ENCODE measurements around the gene BDKRB1. TPM values are rescaled to one million over a fixed set of nuclear protein-coding genes. Genes with fewer than 3 reads are reported as not detected.

BDKRB1 gene
- total and polyA plus RNA-seq, 2 experiments from 2014 or later, result 5.5 to 12.9 TPM

GRCh38 chr14:96307434-96307833, 51.4 kb downstream of the BDKRB1 start:
- H4K20me1 ChIP-seq (ENCODE audit: insufficient read depth), result no peaks in the 10 kb centered on the region
- TF ChIP-seq EZH2 (IDR thresholded peaks at IDR 0.05; ENCODE audit: insufficient read depth, poor library complexity, severe bottlenecking) (no peak), EZH2phosphoT487 (IDR thresholded peaks at IDR 0.05; ENCODE audit: insufficient read depth, low read depth) (no peak)
- H3K4me3 ChIP-seq, result no peak overlapping the region
- H3K9ac ChIP-seq, result no peak overlapping the region
- H3K36me3 ChIP-seq (ENCODE audit: low read depth), result peaks cover 45% of the 10 kb centered on the region
- H3K27ac ChIP-seq, result no peak overlapping the region
- H3K79me2 ChIP-seq (ENCODE audit: insufficient read depth), result no peaks in the 10 kb centered on the region
- DNase-seq, result no peak
- H3K4me1 ChIP-seq (ENCODE audit: insufficient read depth), result no peaks in the 10 kb centered on the region
- no peak overlapping the region for H2AFZ ChIP-seq
- H3K9me2 ChIP-seq (ENCODE audit: insufficient read depth), result no peaks in the 10 kb centered on the region
- H3F3A ChIP-seq (ENCODE audit: insufficient read depth), result no peaks in the 10 kb centered on the region
- in situ Hi-C loops (cut with MboI), result no loop called here
- no peaks in the 10 kb centered on the region for H3K27me3 ChIP-seq (replicated peaks; ENCODE audit: insufficient read depth)
- no peaks in the 10 kb centered on the region for H3K9me3 ChIP-seq (ENCODE audit: low read depth)
- H3K4me2 ChIP-seq (ENCODE audit: unreplicated experiment), result no peak overlapping the region
- WGBS, 2 experiments (ENCODE audit: low coverage in 1 of 2, low lambda C conversion rate in 2 of 2, missing lambda C conversion rate in 2 of 2), result 82 to 83% methylated on average over 4 of the region's 4 CpGs

DNA sequence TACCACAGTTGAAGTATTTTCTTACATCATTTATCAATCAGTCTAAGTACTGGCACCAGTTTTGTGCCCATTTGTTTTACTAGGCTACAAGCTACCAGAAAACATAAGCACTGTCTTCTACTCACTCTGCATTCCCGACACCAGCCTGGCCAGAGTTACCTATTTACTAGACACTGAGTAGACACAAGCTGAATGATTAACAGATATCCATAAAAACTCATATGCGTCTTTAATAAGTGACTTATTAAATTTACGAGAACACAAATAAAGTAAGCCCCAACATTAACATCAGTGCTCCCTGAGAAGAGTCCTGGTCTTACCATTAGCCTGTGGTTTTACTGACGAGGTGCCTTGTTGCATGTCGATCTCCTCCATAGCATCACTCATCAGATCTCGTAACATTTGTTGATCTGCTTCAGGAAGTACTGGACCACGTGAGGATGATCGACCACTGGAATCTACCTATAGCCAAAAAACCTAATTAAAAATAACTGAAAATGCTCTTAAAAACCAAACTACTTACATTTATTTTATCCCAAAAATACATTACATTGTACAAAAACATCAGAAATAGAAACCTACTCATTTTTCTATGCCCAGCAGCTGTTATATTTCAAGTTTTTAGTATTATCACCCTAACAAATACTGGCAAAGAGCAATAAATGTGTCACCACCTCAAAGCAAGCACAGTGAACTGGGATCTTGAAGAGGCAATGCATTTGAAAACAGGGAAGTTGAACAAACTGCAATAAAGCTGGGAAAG, 53.3 kb downstream of the BDKRB1 start:
- Histone ChIP-seq H3K4me2 (ENCODE audit: unreplicated experiment) (no peak overlapping the region), H3K27ac (no peak overlapping the region), H3K9ac (no peak overlapping the region), H3K79me2 (ENCODE audit: insufficient read depth) (no peaks in the 10 kb centered on the region), H2AFZ (no peak overlapping the region), H3K9me2 (ENCODE audit: insufficient read depth) (no peaks in the 10 kb centered on the region), H3F3A (ENCODE audit: insufficient read depth) (no peaks in the 10 kb centered on the region), H3K36me3 (ENCODE audit: low read depth) (peaks cover 48% of the 10 kb centered on the region), H4K20me1 (ENCODE audit: insufficient read depth) (no peaks in the 10 kb centered on the region), H3K4me3 (no peak overlapping the region), H3K27me3 (replicated peaks; ENCODE audit: insufficient read depth) (no peaks in the 10 kb centered on the region), H3K9me3 (ENCODE audit: low read depth) (no peaks in the 10 kb centered on the region), H3K4me1 (ENCODE audit: insufficient read depth) (no peaks in the 10 kb centered on the region)
- TF ChIP-seq EZH2 (IDR thresholded peaks at IDR 0.05; ENCODE audit: insufficient read depth, poor library complexity, severe bottlenecking), result no peak
- TF ChIP-seq EZH2phosphoT487 (IDR thresholded peaks at IDR 0.05; ENCODE audit: insufficient read depth, low read depth), result no peak
- DNase-seq, result no peak
- WGBS, 2 experiments (ENCODE audit: low coverage in 1 of 2, low lambda C conversion rate in 2 of 2, missing lambda C conversion rate in 2 of 2), result 87% methylated on average over 8 of the region's 8 CpGs
- in situ Hi-C loops (cut with MboI), result no loop called here

GRCh38 chr14:96309896-96310330, 53.9 kb downstream of the BDKRB1 start:
- H3K9me3 ChIP-seq (ENCODE audit: low read depth), result no peaks in the 10 kb centered on the region
- TF ChIP-seq EZH2phosphoT487 (IDR thresholded peaks at IDR 0.05; ENCODE audit: insufficient read depth, low read depth) (no peak), EZH2 (IDR thresholded peaks at IDR 0.05; ENCODE audit: insufficient read depth, poor library complexity, severe bottlenecking) (no peak)
- no peak overlapping the region for H3K4me3 ChIP-seq
- peak; percentile 6 for DNase-seq
- peaks cover 45% of the 10 kb centered on the region for H3K36me3 ChIP-seq (ENCODE audit: low read depth)
- no peaks in the 10 kb centered on the region for H3K4me1 ChIP-seq (ENCODE audit: insufficient read depth)
- no peaks in the 10 kb centered on the region for H4K20me1 ChIP-seq (ENCODE audit: insufficient read depth)
- no peak overlapping the region for H3K4me2 ChIP-seq (ENCODE audit: unreplicated experiment)
- in situ Hi-C loops (cut with MboI), result no loop called here
- H3K79me2 ChIP-seq (ENCODE audit: insufficient read depth), result no peaks in the 10 kb centered on the region
- no peaks in the 10 kb centered on the region for H3F3A ChIP-seq (ENCODE audit: insufficient read depth)
- H3K9me2 ChIP-seq (ENCODE audit: insufficient read depth), result no peaks in the 10 kb centered on the region
- H3K27me3 ChIP-seq (replicated peaks; ENCODE audit: insufficient read depth), result no peaks in the 10 kb centered on the region
- no peak overlapping the region for H2AFZ ChIP-seq
- no peak overlapping the region for H3K9ac ChIP-seq
- no peak overlapping the region for H3K27ac ChIP-seq
- WGBS, 2 experiments (ENCODE audit: low coverage in 1 of 2, low lambda C conversion rate in 2 of 2, missing lambda C conversion rate in 2 of 2), result 81 to 83% methylated on average over 5 of the region's 5 CpGs

DNA sequence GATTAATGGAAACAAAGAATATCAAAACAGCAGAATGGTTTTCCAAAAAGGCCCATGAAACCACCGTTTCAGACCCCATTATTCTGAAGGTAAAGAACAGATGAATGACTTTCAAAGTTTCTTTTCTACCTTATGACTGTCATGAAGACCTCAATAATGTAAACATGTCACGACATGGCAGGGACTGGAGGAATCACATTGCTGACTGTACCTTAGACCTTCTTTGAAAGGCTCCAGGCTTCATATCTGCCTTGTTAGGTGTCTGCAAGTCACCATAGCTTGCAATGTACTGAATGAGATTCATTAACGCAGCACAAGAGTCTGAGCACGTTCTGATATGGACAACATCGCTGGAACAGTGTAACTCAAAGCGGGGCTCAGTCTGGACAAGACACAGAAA, 54.9 kb downstream of the BDKRB1 start:
- Histone ChIP-seq H3K9me2 (ENCODE audit: insufficient read depth) (no peaks in the 10 kb centered on the region), H3K4me1 (ENCODE audit: insufficient read depth) (no peaks in the 10 kb centered on the region), H3F3A (ENCODE audit: insufficient read depth) (no peaks in the 10 kb centered on the region), H3K4me3 (no peak overlapping the region), H4K20me1 (ENCODE audit: insufficient read depth) (no peaks in the 10 kb centered on the region), H3K4me2 (ENCODE audit: unreplicated experiment) (no peak overlapping the region), H2AFZ (no peak overlapping the region), H3K27ac (no peak overlapping the region), H3K9ac (no peak overlapping the region), H3K79me2 (ENCODE audit: insufficient read depth) (no peaks in the 10 kb centered on the region), H3K36me3 (ENCODE audit: low read depth) (peaks cover 52% of the 10 kb centered on the region), H3K9me3 (ENCODE audit: low read depth) (no peaks in the 10 kb centered on the region), H3K27me3 (replicated peaks; ENCODE audit: insufficient read depth) (no peaks in the 10 kb centered on the region)
- 87 to 90% methylated on average over 6 of the region's 6 CpGs for WGBS, 2 experiments (ENCODE audit: low coverage in 1 of 2, low lambda C conversion rate in 2 of 2, missing lambda C conversion rate in 2 of 2)
- in situ Hi-C loops (cut with MboI), result no loop called here
- TF ChIP-seq EZH2 (IDR thresholded peaks at IDR 0.05; ENCODE audit: insufficient read depth, poor library complexity, severe bottlenecking) (no peak), EZH2phosphoT487 (IDR thresholded peaks at IDR 0.05; ENCODE audit: insufficient read depth, low read depth) (no peak)
- no peak for DNase-seq

Small RNAs within 50 kb of the gene (small RNA-seq; reads per million reads assigned to genes)
- not detected for gene CKS1BP1 (ENCODE audit: low read depth, low replicate concordance)

Other genes starting within 250 kb of the BDKRB1 start
- gene C14orf132, start 216.8 kb upstream of the BDKRB1 start, total RNA-seq (2014; rRNA removed; shearing (Covaris generic)), result 18.6 TPM in 2 replicates
- 25.7 and 26.2 TPM in 2 replicates for gene C14orf132, start 216.8 kb upstream of the BDKRB1 start, polyA plus RNA-seq (2016; fragmentation: Nextera tagmentation; extraction: Ambion mirVana)
- 14.4 and 15.8 TPM in 2 replicates for gene BDKRB2, start 51.4 kb upstream of the BDKRB1 start, total RNA-seq (2014; rRNA removed; shearing (Covaris generic))
- gene BDKRB2, start 51.4 kb upstream of the BDKRB1 start, polyA plus RNA-seq (2016; fragmentation: Nextera tagmentation; extraction: Ambion mirVana), result 12.4 and 13.3 TPM in 2 replicates
- 10.0 and 10.7 TPM in 2 replicates for gene ATG2B, start 107.1 kb downstream of the BDKRB1 start, total RNA-seq (2014; rRNA removed; shearing (Covaris generic))
- 2.5 and 2.9 TPM in 2 replicates for gene ATG2B, start 107.1 kb downstream of the BDKRB1 start, polyA plus RNA-seq (2016; fragmentation: Nextera tagmentation; extraction: Ambion mirVana)
- gene GSKIP, start 107.3 kb downstream of the BDKRB1 start, total RNA-seq (2014; rRNA removed; shearing (Covaris generic)), result 46.5 and 47.3 TPM in 2 replicates
- gene GSKIP, start 107.3 kb downstream of the BDKRB1 start, polyA plus RNA-seq (2016; fragmentation: Nextera tagmentation; extraction: Ambion mirVana), result 35.4 and 37.3 TPM in 2 replicates
- gene AK7, start 135.9 kb downstream of the BDKRB1 start, total RNA-seq (2014; rRNA removed; shearing (Covaris generic)), result not detected in 2 replicates
- 0.28 and 0.45 TPM in 2 replicates for gene AK7, start 135.9 kb downstream of the BDKRB1 start, polyA plus RNA-seq (2016; fragmentation: Nextera tagmentation; extraction: Ambion mirVana)
- gene PAPOLA, start 246.2 kb downstream of the BDKRB1 start, total RNA-seq (2014; rRNA removed; shearing (Covaris generic)), result 62.6 and 64.3 TPM in 2 replicates
- 119 and 124 TPM in 2 replicates for gene PAPOLA, start 246.2 kb downstream of the BDKRB1 start, polyA plus RNA-seq (2016; fragmentation: Nextera tagmentation; extraction: Ambion mirVana)

Data from GM23248 (cell line).